HG03175 (cell line): Measurements from ENCODE around the gene FAIM.
"Not testable (repeated sequence)": the region's sequence is repeated elsewhere in the genome, so short reads cannot be mapped to it uniquely, and the experiment has no call there.

Experiments
- ATAC-seq: cut with Tn5 transposase; IDR thresholded peaks from one replicate; pipeline ENCODE4 v1.9.1; 2021; ENCODE audit warnings: mild to moderate bottlenecking, moderate library complexity; ENCODE audit not compliant: unreplicated experiment

Gene FAIM

DNA sequence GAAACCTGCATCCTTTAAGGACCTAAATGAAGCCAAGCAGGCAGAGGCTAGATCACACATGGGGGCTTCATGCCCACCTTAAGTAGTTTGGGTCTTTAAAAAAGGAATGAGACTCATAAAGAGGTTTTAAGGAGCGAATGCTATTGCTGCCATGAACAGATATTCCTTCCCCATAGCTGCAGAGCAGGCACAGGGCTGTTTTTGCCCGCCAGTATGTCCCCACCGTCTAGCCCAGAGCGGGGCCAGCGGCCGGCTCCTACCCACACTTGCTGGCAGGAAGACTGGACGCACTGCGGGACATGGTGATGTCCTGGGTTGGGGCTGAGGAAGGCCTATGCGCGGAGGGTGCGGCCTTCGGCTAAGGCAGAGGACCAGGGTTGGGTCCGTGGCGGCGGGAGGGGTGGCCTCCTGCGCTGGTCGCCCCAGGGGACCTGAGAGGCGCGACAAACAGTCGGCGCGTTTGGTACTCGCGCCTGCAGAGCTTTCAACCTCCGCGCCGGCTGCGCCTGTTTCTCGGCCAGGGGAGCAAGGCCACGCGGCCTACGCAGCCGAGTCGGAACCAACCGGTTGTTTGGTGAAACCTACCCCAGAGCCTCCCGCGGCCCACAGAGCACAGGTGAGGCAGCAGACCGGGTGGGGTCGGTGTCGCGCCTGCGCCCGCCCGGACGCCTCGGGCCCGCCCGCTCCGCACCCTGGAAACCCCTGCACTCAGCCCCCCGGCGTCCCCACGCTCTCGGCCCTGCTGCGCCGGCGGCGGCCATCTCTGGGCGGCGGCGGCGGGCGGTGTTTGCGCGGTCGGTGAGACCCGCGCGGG is at the start of gene FAIM:
FAIM (plus strand) TSS at position 450 of the 814 bp plus-strand sequence. CDS start 10,956 bp downstream, outside the sequence.
- peak; percentile 75 for ATAC-seq

GRCh38 chr3:138559134-138559533 is 49.4 kb upstream of the FAIM start:
- ATAC-seq = no peak

DNA sequence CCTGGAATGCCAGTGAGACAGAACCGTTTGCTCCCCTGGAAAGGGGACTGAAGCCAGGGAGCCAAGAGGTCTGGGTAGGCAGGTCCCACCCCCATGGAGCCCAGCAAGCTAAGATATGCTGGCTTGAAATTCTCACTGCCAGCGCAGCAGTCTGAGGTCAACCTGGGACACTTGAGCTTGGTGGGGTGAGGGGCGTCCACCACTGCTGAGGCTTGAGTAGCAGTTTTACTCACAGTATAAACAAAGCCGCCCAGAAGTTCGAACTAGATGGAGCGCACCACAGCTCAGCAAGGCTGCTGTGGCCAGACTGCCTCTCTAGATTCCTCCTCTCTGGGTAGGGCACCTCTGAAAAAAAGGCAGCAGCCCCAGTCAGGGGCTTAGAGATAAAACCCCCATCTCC is 48.1 kb upstream of the FAIM start:
- ATAC-seq = no peak

- ATAC-seq = not testable (repeated sequence)
Observed at GRCh38 chr3:138562902-138563301, 45.7 kb upstream of the FAIM start.

GRCh38 chr3:138566293-138566692 is 42.3 kb upstream of the FAIM start:
- ATAC-seq = not testable (repeated sequence)

DNA sequence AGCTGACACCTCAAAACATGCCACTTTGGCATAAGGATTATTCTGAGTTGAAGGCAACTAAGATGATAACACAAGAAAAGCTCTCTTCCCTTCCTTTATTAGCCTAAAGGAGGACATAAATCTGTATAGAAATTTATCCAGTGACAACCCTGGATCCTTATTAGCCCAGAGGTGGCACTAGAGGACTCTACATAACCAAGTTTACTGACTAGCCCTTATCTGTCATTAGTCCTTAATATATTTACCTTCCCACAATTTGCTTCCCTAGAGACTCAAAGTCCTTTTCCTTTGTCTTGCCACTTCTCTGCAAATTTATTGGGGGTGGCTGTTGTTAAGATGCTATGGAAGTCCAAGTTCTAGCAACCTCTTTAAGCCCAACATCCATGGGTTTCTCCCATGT is 41.2 kb upstream of the FAIM start:
- no peak for ATAC-seq

- no peak for ATAC-seq
Observed at GRCh38 chr3:138569090-138569489, 39.5 kb upstream of the FAIM start.

DNA sequence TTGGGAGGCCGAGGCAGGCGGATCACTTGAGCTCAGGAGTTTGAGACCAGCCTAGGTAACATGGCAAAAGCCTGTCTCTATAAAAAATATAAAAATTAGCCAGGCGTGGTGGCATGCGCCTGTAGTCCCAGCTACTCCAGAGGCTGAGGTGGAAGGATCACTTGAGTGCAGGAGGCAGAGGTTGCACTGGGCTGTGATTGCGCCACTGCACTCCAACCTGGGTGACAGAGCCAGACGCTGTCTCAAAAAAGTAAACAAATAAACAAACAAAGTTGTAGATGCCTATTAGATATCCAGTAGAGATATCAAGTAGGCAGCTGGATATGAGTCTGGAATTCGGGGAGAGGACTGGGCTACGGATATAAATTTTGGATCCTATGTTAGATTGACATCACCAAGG is 38.9 kb upstream of the FAIM start:
- ATAC-seq = not testable (repeated sequence)

GRCh38 chr3:138573138-138573537 is 35.4 kb upstream of the FAIM start:
- ATAC-seq = no peak

DNA sequence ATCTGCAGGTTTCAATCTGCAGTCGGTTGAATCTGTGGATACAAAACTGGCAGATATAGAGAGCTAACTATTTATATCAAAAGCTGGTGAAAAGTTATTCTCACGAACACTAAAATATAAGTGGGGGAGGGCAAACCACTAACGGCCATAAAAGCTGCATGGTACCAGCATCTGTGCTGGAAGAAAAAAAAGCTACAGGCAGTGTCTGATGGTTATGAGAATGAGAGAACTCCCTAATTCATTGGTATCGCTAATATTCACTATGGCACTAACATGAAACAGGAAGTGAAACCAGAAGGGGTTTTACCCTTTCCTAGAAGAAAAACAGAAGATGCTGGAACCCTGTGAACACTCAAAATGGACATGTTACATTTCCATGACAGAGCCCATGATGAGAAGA is 30.4 kb upstream of the FAIM start:
- peak; percentile 92 for ATAC-seq

DNA sequence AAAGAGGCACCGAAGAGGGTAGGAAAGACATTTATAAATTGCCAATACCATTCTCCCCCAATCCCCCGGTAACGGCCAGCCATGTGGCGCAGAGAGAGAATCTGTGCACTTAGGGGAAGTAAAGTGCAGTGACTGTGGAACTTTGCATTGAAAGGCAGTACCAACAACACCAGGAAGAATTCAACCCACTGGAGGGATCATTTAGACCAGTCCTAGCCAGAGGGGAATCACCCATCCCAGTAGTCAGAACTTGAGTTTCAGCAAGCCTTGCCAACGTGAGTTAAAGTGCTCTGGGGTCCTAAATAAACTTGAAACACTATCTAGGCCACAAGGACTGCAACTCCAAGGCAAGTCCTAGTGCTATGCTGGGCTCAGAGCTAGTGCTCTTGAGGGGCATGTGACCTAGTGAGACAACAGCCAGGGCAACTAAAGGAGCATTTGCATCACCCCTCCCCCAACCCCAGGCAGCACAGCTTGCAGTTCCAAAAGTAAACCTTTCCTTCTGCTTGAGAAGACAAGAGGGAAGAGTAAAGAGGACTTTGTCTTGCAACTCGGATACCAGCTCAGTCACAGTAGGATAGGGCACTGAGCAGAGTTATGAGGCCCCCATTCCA is 29.5 kb upstream of the FAIM start:
- ATAC-seq = no peak

DNA sequence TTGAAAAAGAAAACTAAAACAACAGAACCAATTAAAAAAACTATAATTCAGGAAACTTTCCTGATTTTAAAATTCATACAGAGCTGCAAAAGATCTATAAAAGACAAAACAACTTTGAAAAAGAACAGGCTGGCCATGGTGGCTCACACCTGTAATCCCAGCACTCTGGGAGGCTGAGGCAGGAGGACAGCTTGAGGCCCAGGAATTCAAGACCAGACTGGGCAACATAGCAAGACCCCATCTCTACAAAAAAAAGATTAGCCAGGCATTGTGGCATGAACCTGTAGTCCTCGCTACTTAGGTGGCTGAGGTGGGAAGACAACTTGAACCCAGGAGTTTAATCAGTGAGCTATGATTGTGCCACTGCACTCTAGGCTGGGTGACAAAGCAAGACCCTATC is 21.2 kb upstream of the FAIM start:
- ATAC-seq = no peak

DNA sequence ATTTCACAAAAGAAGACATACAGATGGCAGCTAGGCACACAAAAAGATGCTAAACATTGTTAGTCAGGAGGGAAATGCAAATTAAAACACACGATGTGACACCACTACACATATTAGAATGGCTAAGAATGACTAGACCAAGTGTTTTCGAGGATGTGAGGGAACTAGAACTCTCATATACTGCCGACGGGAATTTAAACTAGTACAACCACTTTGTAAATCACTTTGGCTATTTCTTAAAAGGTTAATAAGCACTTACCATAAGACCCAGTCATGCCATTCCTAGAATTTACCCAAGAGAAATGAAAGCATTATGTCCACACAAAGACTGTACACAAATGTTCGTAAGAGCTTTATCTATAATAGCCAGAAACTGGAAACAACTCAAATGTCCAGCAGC is 20.1 kb upstream of the FAIM start:
- ATAC-seq = no peak

DNA sequence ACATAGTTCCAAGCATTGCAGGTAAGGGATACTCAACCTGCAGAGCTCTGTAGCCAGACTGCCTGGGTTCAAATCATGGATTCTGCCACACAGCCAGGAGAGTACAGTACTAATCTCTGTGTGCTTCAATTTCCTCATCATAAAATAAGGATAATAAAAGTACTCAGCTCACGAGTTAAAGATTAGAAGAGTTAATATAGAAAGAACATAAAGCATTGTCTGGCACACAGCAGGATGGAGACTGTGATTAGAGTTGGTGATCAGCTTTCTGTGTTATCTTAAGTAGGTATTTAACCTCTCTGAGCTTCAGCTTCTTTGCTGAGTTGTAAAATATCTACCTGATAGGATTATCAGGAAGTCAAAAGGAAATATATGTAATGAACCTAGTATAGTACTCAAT is 17.2 kb upstream of the FAIM start:
- no peak for ATAC-seq

GRCh38 chr3:138593488-138594149 is 15.0 kb upstream of the FAIM start:
- ATAC-seq = no peak

GRCh38 chr3:138594150-138594934 is 14.2 kb upstream of the FAIM start, which contains the start of gene CEP70:
CEP70 (minus strand) TSS chr3:138594260; CDS start chr3:138572927, 21,333 bp downstream.
- ATAC-seq = peak; percentile 88

GRCh38 chr3:138594935-138595610 is 13.5 kb upstream of the FAIM start:
- ATAC-seq = peak; percentile 8

- ATAC-seq = not testable (repeated sequence)
Observed at GRCh38 chr3:138597186-138597976, 11.2 kb upstream of the FAIM start.

GRCh38 chr3:138598534-138598933 is 10.0 kb upstream of the FAIM start:
- ATAC-seq = no peak
